Measurements from ENCODE around the gene GRIN1. TPM values are rescaled to one million over a fixed set of nuclear protein-coding genes. Genes with fewer than 3 reads are reported as not detected.

GRIN1 gene
- total RNA-seq, 1 donor from 2014 or later, result 29.8 TPM

GRCh38 chr9:137173796-137174664 is 35.1 kb downstream of the GRIN1 start:
- no peak for FAIRE-seq
- DNase-seq (ENCODE audit: low spot score in 2 of 2), result no peak

- DNase-seq (ENCODE audit: low spot score in 2 of 2) (no peak), FAIRE-seq (no peak)
Observed at GRCh38 chr9:137174722-137175293, 35.9 kb downstream of the GRIN1 start.

- no peak for DNase-seq (ENCODE audit: low spot score in 2 of 2)
- no peak for FAIRE-seq
Observed at GRCh38 chr9:137175345-137175961, 36.5 kb downstream of the GRIN1 start.

- FAIRE-seq (no peak), DNase-seq (ENCODE audit: low spot score in 2 of 2) (peak in 1 of 2 donors; percentile 79)
Observed at GRCh38 chr9:137176302-137177182, 37.6 kb downstream of the GRIN1 start.

GRCh38 chr9:137178201-137178938 is 39.4 kb downstream of the GRIN1 start:
- no peak for FAIRE-seq
- DNase-seq (ENCODE audit: low spot score in 2 of 2), result no peak

- FAIRE-seq (no peak), DNase-seq (ENCODE audit: low spot score in 2 of 2) (no peak)
Observed at GRCh38 chr9:137178939-137179630, 40.1 kb downstream of the GRIN1 start.

GRCh38 chr9:137179761-137180160 is 40.8 kb downstream of the GRIN1 start:
- DNase-seq (ENCODE audit: low spot score in 2 of 2) (no peak), FAIRE-seq (no peak)

GRCh38 chr9:137180491-137180890 is 41.5 kb downstream of the GRIN1 start:
- FAIRE-seq (no peak), DNase-seq (ENCODE audit: low spot score in 2 of 2) (no peak)

- DNase-seq (ENCODE audit: low spot score in 2 of 2) (no peak), FAIRE-seq (no peak)
Observed at GRCh38 chr9:137181680-137182079, 42.7 kb downstream of the GRIN1 start.

GRCh38 chr9:137182836-137183235 is 43.9 kb downstream of the GRIN1 start:
- DNase-seq (ENCODE audit: low spot score in 2 of 2) (no peak), FAIRE-seq (no peak)

- DNase-seq (ENCODE audit: low spot score in 2 of 2), result no peak
- no peak for FAIRE-seq
Observed at GRCh38 chr9:137183980-137184595, 45.1 kb downstream of the GRIN1 start.

- no peak for FAIRE-seq
Observed at GRCh38 chr9:137184881-137185660, 46.1 kb downstream of the GRIN1 start.

GRCh38 chr9:137185921-137186320 is 47.0 kb downstream of the GRIN1 start:
- DNase-seq (ENCODE audit: low spot score in 2 of 2) (no peak), FAIRE-seq (no peak)

More at GRCh38 chr9:137184881-137185660, 46.1 kb downstream of the GRIN1 start:
- DNase-seq (ENCODE audit: low spot score in 2 of 2), result no peak

- DNase-seq (ENCODE audit: low spot score in 2 of 2) (no peak), FAIRE-seq (no peak)
Observed at GRCh38 chr9:137186385-137186784, 47.4 kb downstream of the GRIN1 start.

- no peak for DNase-seq (ENCODE audit: low spot score in 2 of 2)
- FAIRE-seq, result no peak
Observed at GRCh38 chr9:137187386-137187785, 48.4 kb downstream of the GRIN1 start.

- DNase-seq (ENCODE audit: low spot score in 2 of 2) (no peak), FAIRE-seq (no peak)
Observed at GRCh38 chr9:137188086-137188489, 49.1 kb downstream of the GRIN1 start.

- peak; percentile 95 for DNase-seq (ENCODE audit: low spot score in 2 of 2)
- no peak for FAIRE-seq
Observed at GRCh38 chr9:137188490-137189296, 49.7 kb downstream of the GRIN1 start, which contains the start of the genes ANAPC2 and SSNA1. TSS of gene ANAPC2 (minus strand) at chr9:137188560. CDS start at chr9:137188532, 28 bp downstream. TSS of gene SSNA1 (plus strand) at chr9:137188676. CDS start at chr9:137188727, 51 bp downstream.

All from frontal cortex (tissue), 4 donors.